ENCODE results near the gene SDF2L1. TPM values are rescaled to one million over a fixed set of nuclear protein-coding genes. Genes with fewer than 3 reads are reported as not detected.

SDF2L1 gene
- total and polyA plus RNA-seq, 2 donors (not counting 3 experiments of a cell fraction or from before 2014, with no cell fraction given), result 66.7 to 79.5 TPM

DNA sequence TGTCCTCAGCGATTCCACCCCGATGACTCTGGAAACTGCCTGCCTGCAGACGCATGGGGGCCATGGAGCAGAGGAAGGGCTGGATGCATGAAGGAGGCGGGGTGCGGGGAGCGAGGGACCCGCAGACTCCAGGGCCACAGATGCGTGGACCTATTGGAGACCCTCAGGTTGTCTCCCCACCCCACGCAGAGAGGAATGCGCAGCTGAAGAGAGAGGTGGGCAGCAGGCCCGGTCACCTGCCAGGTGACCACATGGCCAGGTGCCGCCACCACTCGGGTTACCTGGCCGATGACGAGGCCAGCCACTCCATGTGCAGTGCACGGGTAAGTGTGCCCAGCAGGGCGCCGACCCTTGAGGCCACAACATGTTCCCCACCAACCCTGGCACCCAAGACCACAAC lies 9.2 kb upstream of the SDF2L1 start:
- no TSS peak for BruUV-seq (replicated peaks)
- FAIRE-seq, result no peak
- H3K9ac ChIP-seq (replicated peaks; ENCODE audit: extremely low read depth, insufficient read depth, low read length), result no peak overlapping the region
- no peak overlapping the region for H3K4me2 ChIP-seq (ENCODE audit: insufficient read depth, low read length)
- H3K27me3 ChIP-seq (ENCODE audit: control insufficient read depth in 2 of 2, insufficient read depth in 2 of 2, low read length in 2 of 2), result no peaks in the 10 kb centered on the region
- dilution Hi-C loops (cut with MboI; ENCODE audit: extremely low pct_ligation_motif_present, low sequenced_read_pairs), result no loop called here
- H3K9me3 ChIP-seq (replicated peaks; ENCODE audit: control insufficient read depth, insufficient read depth, low read length), result no peaks in the 10 kb centered on the region
- no peaks in the 10 kb centered on the region for H4K20me1 ChIP-seq (replicated peaks; ENCODE audit: control insufficient read depth, extremely low read depth, insufficient read depth, low read length)
- intact Hi-C loops (cut with micrococcal nuclease), result no loop called here
- no peak overlapping the region for H3K27ac ChIP-seq (ENCODE audit: insufficient read depth, low read depth, low read length)
- peaks cover 17% of the 10 kb centered on the region for H3K79me2 ChIP-seq (ENCODE audit: control insufficient read depth, insufficient read depth, low read length)
- DNase-seq (ENCODE audit: low read depth, low spot score), result no peak
- CTCF ChIA-PET, result interaction anchor here (1.9 to 2.8 kb wide), 2 partner anchors 9 to 14 kb away, joined by 8 to 11 read pairs; partner anchors contain the start of gene SDF2L1
- H3K4me3 ChIP-seq (replicated peaks in 1 of 3; ENCODE audit: insufficient read depth in 1 of 3, low read depth in 1 of 3, low read length in 3 of 3), result no peak overlapping the region
- POLR2A ChIA-PET, result no interaction called here
- no peaks in the 10 kb centered on the region for H3K4me1 ChIP-seq (ENCODE audit: control insufficient read depth, extremely low read depth, insufficient read depth, low read length)
- TF ChIP-seq JUN (IDR thresholded peaks at IDR 0.05; ENCODE audit: borderline replicate concordance, insufficient read depth, insufficient read length, low read depth), result no peak
- TF ChIP-seq GATA2 (IDR thresholded peaks at IDR 0.05; ENCODE audit: insufficient read depth, insufficient read length, low read depth, low read length), result no peak
- TF ChIP-seq, protein P1, sequence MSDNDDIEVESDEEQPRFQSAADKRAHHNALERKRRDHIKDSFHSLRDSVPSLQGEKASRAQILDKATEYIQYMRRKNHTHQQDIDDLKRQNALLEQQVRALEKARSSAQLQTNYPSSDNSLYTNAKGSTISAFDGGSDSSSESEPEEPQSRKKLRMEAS (IDR thresholded peaks at IDR 0.05; ENCODE audit: insufficient read depth, insufficient read length), result no peak
- TF ChIP-seq POLR2A (IDR thresholded peaks at IDR 0.05; ENCODE audit: low read depth, low read length), result no peak
- TF ChIP-seq EZH2 (IDR thresholded peaks at IDR 0.05; ENCODE audit: borderline replicate concordance, low read depth, low read length, severe bottlenecking), result no peak
- TF ChIP-seq POLR2AphosphoS5 (IDR thresholded peaks at IDR 0.05; ENCODE audit: insufficient read depth, low read depth, low read length), result no peak
- TF ChIP-seq MYC (IDR thresholded peaks at IDR 0.05; ENCODE audit: low read depth, low read length), result no peak
- TF ChIP-seq CTCF (IDR thresholded peaks at IDR 0.05; ENCODE audit: extremely low read depth in 1 of 2, insufficient read depth in 1 of 2, low read depth in 1 of 2, low read length in 2 of 2), result no peak
- no peaks in the 10 kb centered on the region for H3K36me3 ChIP-seq (ENCODE audit: control insufficient read depth in 2 of 2, extremely low read depth in 1 of 2, insufficient read depth in 2 of 2, low read length in 2 of 2)
- no peak overlapping the region for H2AFZ ChIP-seq (ENCODE audit: low read depth, low read length)
- no peaks in the 10 kb centered on the region for H3K9me1 ChIP-seq (replicated peaks; ENCODE audit: control insufficient read depth, extremely low read depth, insufficient read depth, low read length)
